CD4-positive, alpha-beta T cell treated with Interleukin-4 for 4 hours (primary cell): Measurements from ENCODE around the gene TBATA.

Source experiments
- DNase-seq: peaks from one replicate; pipeline ENCODE4 v3.0.0-alpha.2; 2020

Gene TBATA

GRCh38 chr10:70759781-70760180 is 25.4 kb downstream of the TBATA start:
- no peak for DNase-seq

DNA sequence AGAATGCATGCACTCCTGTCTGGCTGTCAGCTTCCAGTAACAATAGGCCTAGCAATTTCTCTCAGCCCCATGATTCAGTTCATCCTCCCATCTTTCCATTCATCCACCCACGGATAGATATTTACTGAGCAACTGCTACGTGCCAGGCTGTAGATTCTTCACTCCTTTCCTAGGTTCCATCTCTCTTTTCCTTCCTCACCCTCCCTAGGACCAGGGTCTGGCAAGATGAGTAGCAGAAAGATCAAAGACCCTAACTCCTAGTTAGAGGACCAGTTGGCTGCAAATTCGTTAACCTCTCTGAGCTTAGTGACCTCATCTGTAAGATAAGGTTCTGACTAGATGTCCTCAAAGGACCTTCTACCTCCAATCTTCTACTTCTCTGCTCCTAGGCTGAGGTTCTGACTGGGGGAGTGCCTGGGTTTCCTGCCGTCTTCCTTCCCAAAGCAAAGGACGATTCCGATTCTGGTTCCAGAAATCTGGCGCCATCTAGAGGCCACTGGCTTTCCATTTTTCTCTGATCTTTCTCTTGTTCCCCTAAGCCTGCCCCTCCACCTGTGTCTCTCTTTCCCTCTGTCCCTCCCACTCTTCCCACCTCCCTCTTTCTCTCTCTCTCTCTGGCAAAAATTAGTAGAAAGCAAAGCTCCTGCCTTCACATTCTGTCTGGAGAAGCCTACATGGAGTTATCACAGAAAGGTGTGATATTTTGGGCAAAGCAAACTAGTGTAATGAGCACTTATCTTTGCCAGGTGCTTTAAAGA is 26.2 kb downstream of the TBATA start:
- DNase-seq, result peak; percentile 56

DNA sequence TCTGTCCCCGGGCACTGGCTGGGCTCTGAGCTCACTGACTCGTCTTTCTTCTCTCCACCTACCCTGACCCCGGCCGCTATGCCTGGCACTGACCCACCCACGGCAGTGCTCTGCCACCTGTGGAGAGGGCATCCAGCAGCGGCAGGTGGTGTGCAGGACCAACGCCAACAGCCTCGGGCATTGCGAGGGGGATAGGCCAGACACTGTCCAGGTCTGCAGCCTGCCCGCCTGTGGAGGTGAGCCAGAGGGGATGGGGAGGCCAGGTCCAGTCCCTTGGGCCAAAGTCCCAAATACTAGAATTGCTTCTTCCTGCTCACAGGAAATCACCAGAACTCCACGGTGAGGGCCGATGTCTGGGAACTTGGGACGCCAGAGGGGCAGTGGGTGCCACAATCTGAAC is 27.3 kb downstream of the TBATA start:
- no peak for DNase-seq

- no peak for DNase-seq
Observed at GRCh38 chr10:70756700-70757360, 28.3 kb downstream of the TBATA start.

GRCh38 chr10:70753841-70754621 is 31.1 kb downstream of the TBATA start:
- DNase-seq, result no peak

DNA sequence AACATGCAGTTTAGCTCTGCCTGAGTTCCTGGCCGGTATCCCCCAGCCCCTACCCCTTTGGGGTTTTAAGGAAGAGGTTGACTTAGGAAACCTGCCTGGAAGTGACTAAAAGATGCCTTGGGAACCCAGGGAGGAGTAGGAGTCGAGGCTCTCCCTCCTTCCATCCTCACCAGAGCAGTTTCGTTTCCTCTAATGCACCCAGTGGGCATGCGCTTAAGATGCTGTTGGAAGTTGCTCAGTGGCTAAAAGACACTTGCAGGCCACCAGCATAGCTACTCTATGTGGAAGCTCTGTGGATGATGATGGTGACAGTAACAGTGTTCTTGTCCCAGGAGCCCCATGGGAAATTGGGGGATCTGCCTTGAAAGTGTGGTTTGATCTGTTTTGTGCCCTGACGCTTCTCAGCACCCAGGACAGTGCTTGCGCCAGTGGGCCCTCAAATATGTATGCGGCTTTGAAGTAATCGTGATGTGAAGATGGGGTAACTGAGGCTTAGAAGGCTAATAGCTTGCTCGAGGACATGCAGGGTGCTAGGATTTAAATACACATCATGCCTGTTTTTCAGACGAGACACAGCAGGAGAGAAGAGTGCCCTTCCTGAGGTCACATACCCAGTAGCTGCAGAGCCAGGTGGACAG is 32.0 kb downstream of the TBATA start:
- DNase-seq, result no peak

DNA sequence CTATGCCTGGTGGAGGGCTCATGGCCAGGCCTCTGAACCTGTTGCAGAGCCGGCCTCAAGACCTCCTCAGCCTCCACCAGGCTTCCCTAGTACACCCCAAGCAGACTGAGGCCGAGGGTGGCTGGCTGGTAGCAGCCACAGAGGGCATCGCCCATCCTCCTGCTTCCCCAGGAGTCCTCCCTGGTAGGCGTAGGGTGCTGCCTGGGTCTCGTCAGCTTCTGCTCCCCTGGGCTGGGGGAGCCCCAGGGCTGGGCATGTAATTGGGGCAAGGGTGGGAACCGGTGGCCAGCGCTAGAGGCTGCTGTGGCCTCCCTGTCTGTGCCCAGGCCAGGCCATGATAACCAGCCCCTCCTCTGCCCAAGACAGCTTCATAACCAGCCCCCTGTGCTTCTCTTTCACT is 32.6 kb downstream of the TBATA start:
- DNase-seq, result no peak

DNA sequence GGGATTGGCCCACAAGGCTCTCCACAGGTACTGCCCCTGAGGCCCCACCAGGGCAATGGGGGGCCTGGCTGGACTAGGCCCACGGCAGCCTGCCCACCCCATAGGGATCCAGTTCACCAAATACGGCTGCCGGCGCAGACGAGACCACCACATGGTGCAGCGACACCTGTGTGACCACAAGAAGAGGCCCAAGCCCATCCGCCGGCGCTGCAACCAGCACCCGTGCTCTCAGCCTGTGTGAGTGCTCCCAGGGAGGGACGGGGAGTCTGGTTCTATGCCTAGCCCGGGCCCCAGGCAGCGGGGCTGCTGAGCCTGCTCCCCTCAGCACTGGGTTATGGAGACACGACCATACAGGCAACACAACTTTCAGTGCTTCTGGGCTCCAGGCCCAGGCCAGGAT is 33.2 kb downstream of the TBATA start:
- DNase-seq, result no peak

DNA sequence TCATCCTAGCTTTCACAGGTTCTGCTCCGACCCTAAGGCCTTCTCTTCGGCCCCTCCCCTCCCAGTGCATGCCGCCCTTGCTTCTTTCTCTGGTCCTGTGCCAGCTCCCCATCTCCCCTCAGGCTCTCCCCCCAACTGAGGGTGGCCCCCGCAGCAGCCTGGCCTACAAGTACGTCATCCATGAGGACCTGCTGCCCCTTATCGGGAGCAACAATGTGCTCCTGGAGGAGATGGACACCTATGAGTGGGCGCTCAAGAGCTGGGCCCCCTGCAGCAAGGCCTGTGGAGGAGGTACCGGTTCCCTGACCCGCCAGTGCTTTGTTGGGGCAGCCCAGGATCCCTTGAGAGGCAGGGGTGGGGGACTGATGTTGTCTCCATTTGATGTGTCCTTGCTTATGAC is 33.8 kb downstream of the TBATA start:
- DNase-seq, result no peak

DNA sequence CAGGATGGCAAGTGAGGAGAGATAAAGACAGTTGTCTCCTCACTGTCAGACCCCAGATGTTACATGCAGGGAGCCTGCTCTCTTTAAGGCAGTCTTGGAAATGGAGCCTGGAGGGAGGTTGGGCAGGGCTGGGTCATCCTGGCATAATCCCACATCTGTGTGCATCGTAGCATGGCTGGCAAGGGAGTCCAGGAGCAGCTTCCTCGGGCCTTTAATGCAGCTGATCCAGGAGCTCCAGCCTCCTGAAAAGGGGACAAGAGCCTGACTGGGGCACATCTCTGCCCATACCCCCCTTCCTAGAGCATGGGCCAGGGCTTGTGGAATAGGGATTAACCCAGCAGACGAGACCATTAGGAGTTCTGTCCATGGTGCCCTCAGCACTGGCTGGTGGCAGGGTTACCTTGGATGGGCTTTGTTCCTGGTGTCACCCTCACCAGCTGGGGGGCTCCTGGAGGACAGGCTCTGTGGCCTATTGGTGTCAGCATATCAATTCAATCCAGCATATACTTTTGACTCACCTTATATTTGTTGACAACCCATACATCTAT is 34.9 kb downstream of the TBATA start:
- DNase-seq, result no peak

DNA sequence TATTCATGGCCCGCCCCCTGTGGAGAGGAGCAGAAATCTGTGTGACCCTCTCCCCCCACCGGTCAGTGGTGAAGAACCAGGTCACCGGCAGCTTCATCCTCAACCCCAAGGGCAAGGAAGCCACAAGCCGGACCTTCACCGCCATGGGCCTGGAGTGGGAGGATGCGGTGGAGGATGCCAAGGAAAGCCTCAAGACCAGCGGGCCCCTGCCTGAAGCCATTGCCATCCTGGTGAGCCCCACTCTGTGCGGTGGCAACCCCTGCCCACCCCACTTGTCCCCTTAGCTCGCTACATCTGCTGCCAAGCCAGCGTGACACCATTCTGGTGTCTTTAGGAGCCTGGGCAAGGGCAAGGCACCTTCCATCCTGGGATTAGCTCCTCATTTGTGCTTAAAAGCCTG is 35.4 kb downstream of the TBATA start:
- DNase-seq, result no peak

DNA sequence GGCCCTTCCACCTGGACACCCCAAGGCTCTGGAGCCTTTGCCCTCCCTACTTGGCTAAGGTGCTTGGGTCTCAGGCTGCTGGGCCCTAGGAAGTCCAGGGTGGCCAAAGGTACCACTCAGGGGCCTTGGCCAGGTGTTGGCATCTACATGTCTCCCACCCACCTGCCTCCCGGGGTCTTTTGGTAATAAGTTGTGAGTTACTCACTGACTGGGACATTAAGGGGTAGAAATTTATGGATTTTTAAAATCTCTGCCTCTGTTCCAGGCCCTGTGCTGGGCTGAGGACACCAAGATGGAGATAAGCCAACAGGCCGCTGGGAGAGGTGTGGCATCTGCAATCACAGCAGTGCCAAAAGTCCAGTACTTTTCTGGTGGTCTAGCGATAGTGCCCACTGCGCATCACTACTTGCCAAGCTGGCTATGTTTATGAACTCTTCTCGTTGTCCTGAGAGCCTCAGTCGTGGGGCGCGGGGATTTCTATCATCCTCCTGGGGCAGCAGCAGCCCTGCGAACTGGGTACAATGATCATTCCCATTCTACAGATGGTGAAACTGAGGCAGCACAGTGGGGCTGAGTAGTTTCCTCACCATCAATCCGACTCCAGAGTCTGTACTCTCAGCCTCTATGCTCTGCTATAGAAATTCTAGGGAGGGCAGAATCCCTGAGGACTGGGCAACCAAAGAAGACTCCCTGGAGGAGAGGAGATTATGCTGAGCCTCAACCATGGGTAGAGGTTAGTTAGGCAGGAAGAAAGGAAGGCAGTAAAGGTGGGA is 36.2 kb downstream of the TBATA start:
- no peak for DNase-seq

DNA sequence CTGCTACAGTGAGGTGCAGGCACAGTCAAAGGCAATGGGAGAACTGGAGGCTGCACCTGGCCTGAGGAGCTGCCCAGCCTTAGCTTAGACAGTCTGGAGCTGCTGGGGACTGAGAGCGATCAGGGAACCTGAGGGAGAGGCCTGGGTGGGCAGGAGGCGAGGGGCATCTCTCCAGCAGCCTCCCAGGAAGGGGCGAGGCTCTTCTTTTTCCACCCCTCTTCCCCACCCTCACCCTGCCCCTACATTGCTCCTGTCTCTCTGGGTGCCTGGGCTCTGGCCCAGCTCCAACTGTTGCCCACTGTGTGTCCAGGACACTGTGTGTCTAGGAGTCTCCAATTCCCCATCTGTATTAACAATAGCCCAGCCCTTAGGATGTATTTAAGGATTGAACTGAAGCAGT is 36.9 kb downstream of the TBATA start:
- DNase-seq, result no peak

DNA sequence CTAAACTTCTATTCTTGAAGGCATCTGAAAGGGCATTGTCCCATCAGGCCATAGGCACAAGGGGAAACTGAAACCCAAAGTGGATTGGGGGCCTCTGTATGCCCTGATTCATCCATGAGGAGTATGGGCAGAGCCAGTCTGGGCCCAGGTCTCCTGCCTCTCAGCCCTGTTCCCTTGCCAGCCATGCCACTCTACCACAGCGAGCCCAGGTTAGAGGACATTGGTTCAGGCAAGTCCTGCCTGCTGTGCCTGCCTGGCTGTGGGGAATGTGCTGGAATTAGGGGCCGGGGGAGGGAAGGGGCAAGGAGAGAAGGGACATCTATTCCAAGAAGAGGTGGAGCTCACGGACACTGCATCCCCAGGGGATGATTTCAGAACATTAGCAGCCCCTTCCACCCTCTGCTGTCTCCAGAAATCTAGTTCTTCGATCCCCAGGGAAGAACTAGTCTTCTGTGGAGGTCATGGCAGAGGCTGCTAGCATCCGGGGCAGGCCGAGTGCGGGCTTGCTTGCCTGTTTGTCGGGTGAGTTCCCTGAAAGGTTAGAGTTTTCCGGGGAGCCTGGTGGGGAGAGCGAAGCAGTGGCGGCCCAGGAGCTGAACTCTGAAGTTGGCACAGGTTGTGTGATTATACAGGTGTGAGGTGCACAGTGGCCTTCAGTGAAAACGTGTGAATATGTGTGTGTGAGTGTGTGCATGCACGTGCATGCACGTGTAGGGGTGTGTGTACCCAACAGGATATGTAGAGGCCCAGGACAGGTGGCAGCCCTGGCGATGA is 37.8 kb downstream of the TBATA start:
- no peak for DNase-seq

DNA sequence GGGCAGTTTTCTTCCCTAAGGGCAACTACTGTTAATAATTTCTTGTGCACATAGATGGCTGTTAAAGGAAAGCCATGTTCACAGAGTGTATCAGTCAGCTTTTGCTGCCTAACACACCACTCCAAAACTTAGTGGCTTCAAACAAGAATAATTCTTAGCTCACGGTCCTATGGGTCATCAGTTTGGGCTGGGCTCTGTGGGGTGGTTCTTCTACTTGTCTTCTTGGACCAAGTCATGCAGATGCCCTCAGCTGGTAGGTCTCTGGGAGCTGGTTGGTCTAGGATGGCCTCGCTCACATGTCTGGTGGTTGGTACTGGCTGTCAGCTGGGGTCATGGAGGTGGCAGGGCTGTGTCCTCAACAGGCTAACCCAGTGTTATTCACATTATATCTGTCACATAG is 39.6 kb downstream of the TBATA start:
- no peak for DNase-seq

GRCh38 chr10:70744617-70745143 is 40.5 kb downstream of the TBATA start:
- DNase-seq, result no peak

DNA sequence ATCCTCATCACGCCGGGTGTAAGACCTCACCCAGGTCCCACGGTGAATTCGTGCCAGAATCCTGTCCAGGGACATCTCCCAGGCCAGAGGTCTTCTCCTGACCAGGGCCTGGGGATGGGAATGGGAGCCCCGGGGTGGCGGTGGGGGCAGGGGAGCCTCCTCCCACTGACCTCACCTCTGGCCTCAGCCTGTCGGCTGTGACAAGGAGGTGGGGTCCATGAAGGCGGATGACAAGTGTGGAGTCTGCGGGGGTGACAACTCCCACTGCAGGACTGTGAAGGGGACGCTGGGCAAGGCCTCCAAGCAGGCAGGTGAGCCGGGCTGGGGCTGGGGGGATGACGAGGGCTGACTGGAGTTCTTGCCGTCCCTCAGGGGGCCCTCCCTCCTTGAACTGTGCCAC is 41.3 kb downstream of the TBATA start:
- no peak for DNase-seq

DNA sequence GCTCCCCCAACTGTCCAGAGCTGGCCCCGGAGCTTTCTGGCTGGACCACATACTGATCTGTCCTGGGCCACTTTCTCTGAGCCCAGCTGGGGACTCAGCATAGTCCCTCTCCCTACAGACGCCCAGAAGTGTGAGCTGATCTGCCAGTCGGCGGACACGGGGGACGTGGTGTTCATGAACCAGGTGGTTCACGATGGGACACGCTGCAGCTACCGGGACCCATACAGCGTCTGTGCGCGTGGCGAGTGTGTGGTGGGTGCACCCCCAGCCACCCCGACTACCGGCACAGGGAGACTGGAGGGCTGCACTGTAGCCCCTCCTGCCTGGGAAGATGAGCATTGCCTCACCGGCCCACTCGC is 41.8 kb downstream of the TBATA start:
- no peak for DNase-seq

GRCh38 chr10:70742537-70743429 is 42.4 kb downstream of the TBATA start:
- no peak for DNase-seq
